Psoas muscle (tissue), 8 donors: Measurements from ENCODE around the gene NFE2L2. TPM values are rescaled to one million over a fixed set of nuclear protein-coding genes. Genes with fewer than 3 reads are reported as not detected.

Source experiments
- ATAC-seq, 4 donors: fragments of 200-7000 bp; cut with Tn5 transposase; one replicate each; pipeline ENCODE4 v1.9.1; 2020; ENCODE audit warnings: moderate library complexity in 3 of 4, mild to moderate bottlenecking in 2 of 4
- DNase-seq, 2 donors: peaks; one replicate each; pipeline ENCODE4 v3.0.0-alpha.2; 2020
- H3K27ac ChIP-seq: fragments of 200-600 bp; one replicate; pipeline ENCODE4 v1.8.0; 2022
- H3K27me3 ChIP-seq, 3 donors: fragments of 200-600 bp in 1 of 3; one replicate each; pipeline versions ENCODE4 v1.6.1 to v1.8.0; 2013 to 2022; ENCODE audit warnings: low read length in 2 of 3, mild to moderate bottlenecking in 2 of 3, moderate library complexity in 1 of 3; ENCODE audit not compliant: insufficient read depth in 3 of 3
- H3K36me3 ChIP-seq, 2 donors: fragments of 200-600 bp in 1 of 2; one replicate each; pipeline versions ENCODE4 v1.6.1 to v1.8.0; 2013 to 2022; ENCODE audit warnings: low read depth in 1 of 2, mild to moderate bottlenecking in 1 of 2, moderate library complexity in 1 of 2; ENCODE audit not compliant: insufficient read depth in 1 of 2
- H3K4me1 ChIP-seq: fragments of 200-600 bp; one replicate; pipeline ENCODE4 v1.8.0; 2022
- H3K4me3 ChIP-seq: fragments of 200-600 bp; one replicate; pipeline ENCODE4 v1.8.0; 2022; ENCODE audit warnings: mild to moderate bottlenecking
- H3K9me3 ChIP-seq: fragments of 200-600 bp; one replicate; pipeline ENCODE4 v1.8.0; 2022
- whole genome bisulfite sequencing, 3 donors: extraction: QIAGEN DNeasy Blood & Tissue Kit; methylation state at CpG; one replicate each; pipeline versions ENCODE4 v1.1.6 to v1.1.7; 2013; 5-methylcytosine and 5-hydroxymethylcytosine counted together
- intact Hi-C, 2 donors: fragments of 100-400 bp; cut with DNase I; formaldehyde crosslinking; loops; one replicate each; pipeline versions ENCODE4 v1.11.0 to v1.14.2; 2022
- polyA plus RNA-seq, 3 donors: library from polyadenylated mRNA; stranded (reverse); fragments of 200-250 nt; gene quantifications; one replicate each; pipeline ENCODE4 v1.2.3, GENCODE V29; 2013
- total RNA-seq, 4 donors: library from RNA; stranded (reverse); fragmentation: NEBNext Ultra II Directional in 2 of 4; extraction: Animal tissue kit (Norgen Biotek cat#: 25700) in 2 of 4; gene quantifications; one replicate each; pipeline versions ENCODE4 v1.2.1 to v1.2.4, GENCODE V29; 2021 to 2023
- TF ChIP-seq, protein P1 (sequence below): fragments of 200-600 bp; IDR thresholded peaks from one replicate; pipeline ENCODE4 v1.8.0; 2022; ENCODE audit warnings: antibody characterized with exemption
- donor health status: healthy with polysubstance abuse.
- donor health status: DM: no; HTN: no; CAD: no; lungs with moderate emphysema.
- donor health status: Bipolar disorder and iron deficiency.
- donor health status: healthy.
- donor health status: DM: yes; HTN: yes; CAD: no.
- donor health status: DM: no; HTN: no; CAD: no.
- donor health status: DM: no; HTN: no; CAD: no.
- donor health status: DM: yes; HTN: yes; CAD: no.

The NFE2L2 gene
- total and polyA plus RNA-seq, 7 donors, result 42.4 to 127 (median 56.6) TPM

- 93 to 100% (median 96%) methylated on average over 1 of the region's 1 CpG for WGBS, 3 donors
- no peaks in the 10 kb centered on the region for H3K4me1 ChIP-seq
- DNase-seq (no peak), ATAC-seq (no peak)
- no peaks in the 10 kb centered on the region for H3K27me3 ChIP-seq
- TF ChIP-seq, protein P1, sequence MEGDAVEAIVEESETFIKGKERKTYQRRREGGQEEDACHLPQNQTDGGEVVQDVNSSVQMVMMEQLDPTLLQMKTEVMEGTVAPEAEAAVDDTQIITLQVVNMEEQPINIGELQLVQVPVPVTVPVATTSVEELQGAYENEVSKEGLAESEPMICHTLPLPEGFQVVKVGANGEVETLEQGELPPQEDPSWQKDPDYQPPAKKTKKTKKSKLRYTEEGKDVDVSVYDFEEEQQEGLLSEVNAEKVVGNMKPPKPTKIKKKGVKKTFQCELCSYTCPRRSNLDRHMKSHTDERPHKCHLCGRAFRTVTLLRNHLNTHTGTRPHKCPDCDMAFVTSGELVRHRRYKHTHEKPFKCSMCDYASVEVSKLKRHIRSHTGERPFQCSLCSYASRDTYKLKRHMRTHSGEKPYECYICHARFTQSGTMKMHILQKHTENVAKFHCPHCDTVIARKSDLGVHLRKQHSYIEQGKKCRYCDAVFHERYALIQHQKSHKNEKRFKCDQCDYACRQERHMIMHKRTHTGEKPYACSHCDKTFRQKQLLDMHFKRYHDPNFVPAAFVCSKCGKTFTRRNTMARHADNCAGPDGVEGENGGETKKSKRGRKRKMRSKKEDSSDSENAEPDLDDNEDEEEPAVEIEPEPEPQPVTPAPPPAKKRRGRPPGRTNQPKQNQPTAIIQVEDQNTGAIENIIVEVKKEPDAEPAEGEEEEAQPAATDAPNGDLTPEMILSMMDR, result no peak
- H3K27ac ChIP-seq, result no peak overlapping the region
- no peaks in the 10 kb centered on the region for H3K9me3 ChIP-seq
- no peak overlapping the region for H3K4me3 ChIP-seq
- intact Hi-C loops, result no loop called here
- no peaks in the 10 kb centered on the region for H3K36me3 ChIP-seq
These were observed 79.9 kb downstream of the NFE2L2 start for GRCh38 chr2:177184606-177185005.

GRCh38 chr2:177183860-177184259 lies 80.7 kb downstream of the NFE2L2 start:
- ATAC-seq (no peak), DNase-seq (no peak)
- no peaks in the 10 kb centered on the region for H3K36me3 ChIP-seq
- H3K4me3 ChIP-seq, result no peak overlapping the region
- H3K27ac ChIP-seq, result no peak overlapping the region
- no peaks in the 10 kb centered on the region for H3K4me1 ChIP-seq
- no peaks in the 10 kb centered on the region for H3K9me3 ChIP-seq
- TF ChIP-seq, protein P1, result no peak
- intact Hi-C loops, result no loop called here
- H3K27me3 ChIP-seq, result no peaks in the 10 kb centered on the region

Other genes starting within 250 kb of the NFE2L2 start
- gene HNRNPA3, start 51.9 kb downstream of the NFE2L2 start, total RNA-seq, result 100 to 1,000 TPM in 1 of 4 donors, 10 to 100 TPM in 3; 72.8 to 125 (median 91.0) TPM
- gene HNRNPA3, start 51.9 kb downstream of the NFE2L2 start, polyA plus RNA-seq, result 100 to 1,000 TPM in 1 of 3 donors, 10 to 100 TPM in 2; 66.0 to 227 (median 81.8) TPM
- 10 to 100 TPM; 26.6 to 32.2 (median 28.7) TPM for gene AGPS, start 128.0 kb upstream of the NFE2L2 start, total RNA-seq
- 10 to 100 TPM in 2 of 3 donors, 1 to 10 TPM in 1; 7.8 to 24.4 (median 12.6) TPM for gene AGPS, start 128.0 kb upstream of the NFE2L2 start, polyA plus RNA-seq